ENCODE data around the gene MAF.

DNA sequence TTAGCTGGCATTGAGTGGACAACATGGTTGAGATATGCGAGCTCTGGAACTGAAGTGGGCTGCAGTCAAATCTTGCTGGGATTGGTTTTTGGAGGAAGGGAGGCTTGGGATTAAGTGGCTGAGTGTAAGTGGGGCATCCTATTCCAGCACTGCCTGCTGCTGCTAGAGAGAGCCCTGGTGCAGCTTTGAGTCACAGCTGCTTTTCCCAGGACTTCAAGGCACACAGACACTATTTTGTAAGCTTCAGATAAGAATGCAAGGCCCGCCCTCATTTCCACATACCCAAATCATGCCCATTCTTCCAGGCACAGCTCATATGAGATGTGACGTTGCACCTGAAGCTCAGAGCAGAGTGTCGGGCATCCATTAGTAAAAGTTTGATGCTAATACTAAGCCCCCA, 10.2 kb upstream of the MAF start:
- no peak for TF ChIP-seq POLR2AphosphoS5 (IDR thresholded peaks at IDR 0.05; ENCODE audit: borderline replicate concordance, low read depth, low read length)
- no peak for TF ChIP-seq EZH2 (IDR thresholded peaks at IDR 0.05)
- no peak for TF ChIP-seq FOXP2 (optimal IDR thresholded peaks at IDR 0.05; ENCODE audit: control extremely low read depth, extremely low read length, insufficient read depth)

Measured in SK-N-MC (cell line).